Activated naive CD4-positive, alpha-beta T cell treated with anti-CD3 and anti-CD28 coated beads for 36 hours (primary cell): ENCODE data around the gene SMC6. TPM values are rescaled to one million over a fixed set of nuclear protein-coding genes. Genes with fewer than 3 reads are reported as not detected.
A peak's percentile ranks its signal among the peaks of the same experiment; 100 is the strongest.

Source experiments
- CTCF ChIA-PET: fragments of 350-600 bp; sonication (Branson Sonifier 250); formaldehyde crosslinking; loops from one replicate; lab custom pipeline; 2021; ENCODE audit warnings: antibody characterized with exemption; lab: Charles Lee
- DNase-seq: peaks from one replicate; pipeline ENCODE4 v3.0.0-alpha.2; 2020
- H3K27ac Mint-ChIP-seq: one replicate; pipeline ENCODE4 v1.8.0; 2021; ENCODE audit warnings: mild to moderate bottlenecking, mixed read lengths
- H3K27me3 Mint-ChIP-seq: one replicate; pipeline ENCODE4 v1.8.0; 2021; ENCODE audit warnings: low read depth, mixed read lengths
- H3K36me3 Mint-ChIP-seq: one replicate; pipeline ENCODE4 v1.8.0; 2021; ENCODE audit warnings: low read depth, mixed read lengths
- H3K4me1 Mint-ChIP-seq: one replicate; pipeline ENCODE4 v1.8.0; 2021; ENCODE audit warnings: low read depth, mixed read lengths
- H3K4me3 Mint-ChIP-seq: one replicate; pipeline ENCODE4 v1.8.0; 2021; ENCODE audit warnings: mild to moderate bottlenecking, moderate library complexity, mixed read lengths
- H3K9me3 Mint-ChIP-seq: one replicate; pipeline ENCODE4 v1.8.0; 2021; ENCODE audit warnings: mixed read lengths
- intact Hi-C: fragments of 100-400 bp; cut with micrococcal nuclease; formaldehyde crosslinking; loops from one replicate; pipeline ENCODE4 v1.15.1; 2023
- total RNA-seq, 2 experiments: library from RNA; stranded (reverse); gene quantifications; one replicate each; pipeline ENCODE4 v1.2.3, GENCODE V29; 2021

The SMC6 gene
- total RNA-seq, 2 experiments from 2014 or later: 21.6 to 22.8 TPM

GRCh38 chr2:17757321-17757720, 3.7 kb upstream of the SMC6 start:
- intact Hi-C loops: loop anchor here (10.0 kb wide), 1 partner anchor 1587 kb away; no protein-coding TSS in a partner anchor
- Mint-ChIP-seq H3K4me3 (no peak overlapping the region), H3K9me3 (no peaks in the 10 kb centered on the region), H3K4me1 (peaks cover 14% of the 10 kb centered on the region), H3K27ac (no peak overlapping the region), H3K36me3 (peaks cover 11% of the 10 kb centered on the region), H3K27me3 (no peaks in the 10 kb centered on the region)
- no peak for DNase-seq
- CTCF ChIA-PET: interaction anchor here (0.7 kb wide), 1 partner anchor 56 kb away, joined by 3 read pairs; no protein-coding TSS in a partner anchor

- DNase-seq: no peak
- H3K27me3 Mint-ChIP-seq: no peaks in the 10 kb centered on the region
- intact Hi-C loops: loop anchor here (10.0 kb wide), 1 partner anchor 1588 kb away; no protein-coding TSS in a partner anchor
- peaks cover 20% of the 10 kb centered on the region for H3K4me1 Mint-ChIP-seq
- H3K4me3 Mint-ChIP-seq: no peak overlapping the region
- CTCF ChIA-PET: no interaction called here
- no peak overlapping the region for H3K27ac Mint-ChIP-seq
- H3K36me3 Mint-ChIP-seq: peaks cover 12% of the 10 kb centered on the region
- no peaks in the 10 kb centered on the region for H3K9me3 Mint-ChIP-seq
Observed at GRCh38 chr2:17756668-17757067, 3.1 kb upstream of the SMC6 start.

GRCh38 chr2:17754773-17755425, 1.3 kb upstream of the SMC6 start:
- no peak for DNase-seq
- peak overlapping the region; percentile 85 for H3K4me3 Mint-ChIP-seq
- intact Hi-C loops: loop anchor here (1.0 to 10.0 kb wide), 4 partner anchors 109 to 1590 kb away; partner anchors contain the start of gene RDH14
- CTCF ChIA-PET: no interaction called here
- H3K4me1 Mint-ChIP-seq: peaks cover 29% of the 10 kb centered on the region
- H3K27me3 Mint-ChIP-seq: no peaks in the 10 kb centered on the region
- no peaks in the 10 kb centered on the region for H3K9me3 Mint-ChIP-seq
- peak overlapping the region; percentile 96 for H3K27ac Mint-ChIP-seq
- H3K36me3 Mint-ChIP-seq: peaks cover 5% of the 10 kb centered on the region

- Mint-ChIP-seq H3K27me3 (no peaks in the 10 kb centered on the region), H3K4me1 (peaks cover 31% of the 10 kb centered on the region), H3K9me3 (no peaks in the 10 kb centered on the region), H3K4me3 (peak overlapping the region; percentile 85), H3K27ac (peak overlapping the region; percentile 96), H3K36me3 (peaks cover 5% of the 10 kb centered on the region)
- peak; percentile 47 for DNase-seq
- intact Hi-C loops: loop anchor here (1.0 to 10.0 kb wide), 4 partner anchors 34 to 1592 kb away; partner anchors contain the start of gene RDH14
- CTCF ChIA-PET: interaction anchor here (1.2 kb wide), 1 partner anchor 106 kb away, joined by 3 read pairs; no protein-coding TSS in a partner anchor
Observed at GRCh38 chr2:17752892-17753802, 463 bp downstream of the SMC6 start.

- Mint-ChIP-seq H3K27me3 (no peaks in the 10 kb centered on the region), H3K4me3 (peak overlapping the region; percentile 85), H3K27ac (no peak overlapping the region), H3K9me3 (no peaks in the 10 kb centered on the region), H3K4me1 (peaks cover 30% of the 10 kb centered on the region), H3K36me3 (peaks cover 5% of the 10 kb centered on the region)
- CTCF ChIA-PET: no interaction called here
- intact Hi-C loops: loop anchor here (5.0 to 10.0 kb wide), 3 partner anchors 810 to 1593 kb away; partner anchors contain the start of gene RDH14
- no peak for DNase-seq
Observed at GRCh38 chr2:17752246-17752645, 1.4 kb downstream of the SMC6 start.

GRCh38 chr2:17749753-17750438, 3.7 kb downstream of the SMC6 start:
- Mint-ChIP-seq H3K4me1 (peaks cover 26% of the 10 kb centered on the region), H3K9me3 (no peaks in the 10 kb centered on the region), H3K27ac (no peak overlapping the region), H3K4me3 (no peak overlapping the region), H3K36me3 (peaks cover 5% of the 10 kb centered on the region), H3K27me3 (no peaks in the 10 kb centered on the region)
- DNase-seq: no peak
- intact Hi-C loops: loop anchor here (5.0 to 10.0 kb wide), 3 partner anchors 812 to 1595 kb away; partner anchors contain the start of gene RDH14
- CTCF ChIA-PET: no interaction called here

GRCh38 chr2:17748745-17749144, 4.9 kb downstream of the SMC6 start:
- Mint-ChIP-seq H3K9me3 (no peaks in the 10 kb centered on the region), H3K4me1 (peaks cover 23% of the 10 kb centered on the region), H3K36me3 (peaks cover 9% of the 10 kb centered on the region), H3K27ac (no peak overlapping the region), H3K4me3 (no peak overlapping the region), H3K27me3 (no peaks in the 10 kb centered on the region)
- intact Hi-C loops: no loop called here
- CTCF ChIA-PET: no interaction called here
- DNase-seq: no peak

- DNase-seq: no peak
- no peak overlapping the region for H3K27ac Mint-ChIP-seq
- intact Hi-C loops: no loop called here
- peaks cover 22% of the 10 kb centered on the region for H3K4me1 Mint-ChIP-seq
- CTCF ChIA-PET: no interaction called here
- peaks cover 9% of the 10 kb centered on the region for H3K36me3 Mint-ChIP-seq
- H3K4me3 Mint-ChIP-seq: no peak overlapping the region
- H3K27me3 Mint-ChIP-seq: no peaks in the 10 kb centered on the region
- no peaks in the 10 kb centered on the region for H3K9me3 Mint-ChIP-seq
Observed at GRCh38 chr2:17747684-17748452, 5.7 kb downstream of the SMC6 start.

GRCh38 chr2:17740203-17740602, 13.4 kb downstream of the SMC6 start:
- no peak overlapping the region for H3K4me3 Mint-ChIP-seq
- no peak overlapping the region for H3K27ac Mint-ChIP-seq
- no peaks in the 10 kb centered on the region for H3K27me3 Mint-ChIP-seq
- H3K36me3 Mint-ChIP-seq: peaks cover 39% of the 10 kb centered on the region
- intact Hi-C loops: no loop called here
- H3K4me1 Mint-ChIP-seq: no peaks in the 10 kb centered on the region
- H3K9me3 Mint-ChIP-seq: no peaks in the 10 kb centered on the region
- no peak for DNase-seq
- CTCF ChIA-PET: no interaction called here

- no peak for DNase-seq
- intact Hi-C loops: no loop called here
- no peak overlapping the region for H3K27ac Mint-ChIP-seq
- H3K27me3 Mint-ChIP-seq: no peaks in the 10 kb centered on the region
- H3K4me1 Mint-ChIP-seq: no peaks in the 10 kb centered on the region
- CTCF ChIA-PET: no interaction called here
- no peak overlapping the region for H3K4me3 Mint-ChIP-seq
- H3K9me3 Mint-ChIP-seq: no peaks in the 10 kb centered on the region
- H3K36me3 Mint-ChIP-seq: peaks cover 38% of the 10 kb centered on the region
Observed at GRCh38 chr2:17736989-17737388, 16.6 kb downstream of the SMC6 start.

GRCh38 chr2:17735864-17736263, 17.7 kb downstream of the SMC6 start:
- H3K4me3 Mint-ChIP-seq: no peak overlapping the region
- H3K9me3 Mint-ChIP-seq: no peaks in the 10 kb centered on the region
- peaks cover 43% of the 10 kb centered on the region for H3K36me3 Mint-ChIP-seq
- no peak overlapping the region for H3K27ac Mint-ChIP-seq
- intact Hi-C loops: no loop called here
- DNase-seq: no peak
- no peaks in the 10 kb centered on the region for H3K27me3 Mint-ChIP-seq
- H3K4me1 Mint-ChIP-seq: no peaks in the 10 kb centered on the region
- CTCF ChIA-PET: no interaction called here
